ENCODE measurements around the gene CPNE6. TPM values are rescaled to one million over a fixed set of nuclear protein-coding genes. Genes with fewer than 3 reads are reported as not detected.

The CPNE6 gene
- total and polyA plus RNA-seq, 2 of the 13 experiments (the other 11 are each of a cell fraction or from before 2014, with no cell fraction given) = not detected

DNA sequence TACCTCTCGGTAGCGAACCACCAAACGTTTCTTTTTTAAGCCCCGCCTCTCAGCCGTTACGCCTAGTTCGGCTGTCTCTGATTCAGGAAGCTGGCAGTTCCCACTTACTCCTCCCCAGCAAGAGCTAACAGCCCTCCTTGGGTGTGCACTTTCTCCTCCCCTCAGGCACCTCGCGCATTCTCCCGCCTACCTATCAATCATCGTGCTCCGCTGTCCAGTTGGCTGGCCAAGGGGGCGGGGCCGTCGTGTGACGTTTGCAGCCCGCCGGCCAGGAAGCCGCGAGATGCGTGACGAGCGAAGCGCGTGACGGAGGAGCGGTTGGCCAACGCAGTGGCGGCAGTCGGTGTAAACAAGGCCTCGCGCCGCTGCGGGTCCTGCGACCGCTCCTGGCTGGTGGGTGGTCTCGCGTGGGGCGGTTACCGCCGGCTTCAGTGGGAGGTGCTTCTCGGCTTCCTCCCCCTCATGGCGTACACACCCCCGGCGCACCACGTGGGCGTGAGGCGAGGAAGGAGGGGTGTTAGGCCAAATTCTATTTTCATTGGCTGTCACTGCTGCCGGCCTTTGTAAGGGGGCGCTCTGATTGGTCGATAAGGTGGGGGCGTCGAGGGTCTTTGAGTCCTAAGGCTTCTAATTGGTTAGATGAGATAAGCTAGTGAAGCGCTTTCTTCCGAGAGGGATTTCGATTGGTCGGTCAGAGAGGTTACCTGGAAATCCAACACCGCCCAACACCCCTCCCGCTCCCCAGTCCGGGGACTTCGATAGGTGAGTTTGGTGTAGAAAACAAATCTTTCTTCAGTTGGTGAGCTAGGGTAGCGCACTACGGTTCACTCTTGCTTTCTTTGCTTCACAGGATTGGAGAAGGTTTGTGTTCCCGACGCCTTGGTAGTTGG, 43.4 kb downstream of the CPNE6 start, which contains the start of the genes DCAF11 and NRL (continued):
- TF ChIP-seq KLF6 (CRISPR knock-in tag; IDR thresholded peaks at IDR 0.05) (peak; percentile 99), ZNF841 (CRISPR knock-in tag; IDR thresholded peaks at IDR 0.05; ENCODE audit: borderline replicate concordance) (no peak), ZSCAN9 (CRISPR knock-in tag; IDR thresholded peaks at IDR 0.05; ENCODE audit: borderline replicate concordance) (peak; percentile 95), ATAD3A (CRISPR knock-in tag; IDR thresholded peaks at IDR 0.05) (no peak; the same call in 1 of the 2 replicates), HOXA7 (CRISPR knock-in tag; IDR thresholded peaks at IDR 0.05) (no peak), ZNF772 (CRISPR knock-in tag; IDR thresholded peaks at IDR 0.05) (peak; percentile 97), ATRX (CRISPR knock-in tag; IDR thresholded peaks at IDR 0.05; ENCODE audit: borderline replicate concordance) (peak; percentile 39; the same call in 1 of the 2 replicates), ASH2L (IDR thresholded peaks at IDR 0.05; ENCODE audit: insufficient read length, low read depth, low read length) (peak; percentile 86), NCOR1 (IDR thresholded peaks at IDR 0.05; ENCODE audit: borderline replicate concordance, low read length) (peak; percentile 85; the same call in 1 of the 2 replicates), KLF9 (CRISPR knock-in tag; IDR thresholded peaks at IDR 0.05; ENCODE audit: low read depth) (peak; percentile 99), MBNL3 (CRISPR knock-in tag; conservative IDR thresholded peaks at IDR 0.05) (no peak), ZNF891 (CRISPR knock-in tag; IDR thresholded peaks at IDR 0.05) (peak; percentile 71; the same call in 1 of the 2 replicates), NFYB (CRISPR knock-in tag; IDR thresholded peaks at IDR 0.05) (peak; percentile 93), POLR2A (IDR thresholded peaks at IDR 0.05; ENCODE audit: insufficient read depth in 1 of 2, low read depth in 2 of 2, low read length in 2 of 2) (peak in 1 of 2 experiments; percentile 97; a peak in 2 of 4 replicates), ZNF253 (CRISPR knock-in tag; IDR thresholded peaks at IDR 0.05; ENCODE audit: borderline replicate concordance) (no peak), RAD21 (CRISPR knock-in tag; IDR thresholded peaks at IDR 0.05) (peak; percentile 78), ZNF484 (CRISPR knock-in tag; IDR thresholded peaks at IDR 0.05; ENCODE audit: borderline replicate concordance, low read depth) (no peak), NAIF1 (CRISPR knock-in tag; IDR thresholded peaks at IDR 0.05; ENCODE audit: borderline replicate concordance) (peak; percentile 99), ZNF572 (CRISPR knock-in tag; IDR thresholded peaks at IDR 0.05) (peak; percentile 86; the same call in 1 of the 2 replicates), ZBTB20 (CRISPR knock-in tag; IDR thresholded peaks at IDR 0.05; ENCODE audit: borderline replicate concordance, low read depth) (peak; percentile 96), ZBTB38 (CRISPR knock-in tag; IDR thresholded peaks at IDR 0.05) (peak; percentile 95)
- TF ChIP-seq, protein P1, sequence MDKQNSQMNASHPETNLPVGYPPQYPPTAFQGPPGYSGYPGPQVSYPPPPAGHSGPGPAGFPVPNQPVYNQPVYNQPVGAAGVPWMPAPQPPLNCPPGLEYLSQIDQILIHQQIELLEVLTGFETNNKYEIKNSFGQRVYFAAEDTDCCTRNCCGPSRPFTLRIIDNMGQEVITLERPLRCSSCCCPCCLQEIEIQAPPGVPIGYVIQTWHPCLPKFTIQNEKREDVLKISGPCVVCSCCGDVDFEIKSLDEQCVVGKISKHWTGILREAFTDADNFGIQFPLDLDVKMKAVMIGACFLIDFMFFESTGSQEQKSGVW (CRISPR knock-in tag; IDR thresholded peaks at IDR 0.05; ENCODE audit: borderline replicate concordance) = no peak
- TF ChIP-seq, protein P2, sequence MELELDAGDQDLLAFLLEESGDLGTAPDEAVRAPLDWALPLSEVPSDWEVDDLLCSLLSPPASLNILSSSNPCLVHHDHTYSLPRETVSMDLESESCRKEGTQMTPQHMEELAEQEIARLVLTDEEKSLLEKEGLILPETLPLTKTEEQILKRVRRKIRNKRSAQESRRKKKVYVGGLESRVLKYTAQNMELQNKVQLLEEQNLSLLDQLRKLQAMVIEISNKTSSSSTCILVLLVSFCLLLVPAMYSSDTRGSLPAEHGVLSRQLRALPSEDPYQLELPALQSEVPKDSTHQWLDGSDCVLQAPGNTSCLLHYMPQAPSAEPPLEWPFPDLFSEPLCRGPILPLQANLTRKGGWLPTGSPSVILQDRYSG (CRISPR knock-in tag; IDR thresholded peaks at IDR 0.05) = peak; percentile 83
- TF ChIP-seq, protein P3, sequence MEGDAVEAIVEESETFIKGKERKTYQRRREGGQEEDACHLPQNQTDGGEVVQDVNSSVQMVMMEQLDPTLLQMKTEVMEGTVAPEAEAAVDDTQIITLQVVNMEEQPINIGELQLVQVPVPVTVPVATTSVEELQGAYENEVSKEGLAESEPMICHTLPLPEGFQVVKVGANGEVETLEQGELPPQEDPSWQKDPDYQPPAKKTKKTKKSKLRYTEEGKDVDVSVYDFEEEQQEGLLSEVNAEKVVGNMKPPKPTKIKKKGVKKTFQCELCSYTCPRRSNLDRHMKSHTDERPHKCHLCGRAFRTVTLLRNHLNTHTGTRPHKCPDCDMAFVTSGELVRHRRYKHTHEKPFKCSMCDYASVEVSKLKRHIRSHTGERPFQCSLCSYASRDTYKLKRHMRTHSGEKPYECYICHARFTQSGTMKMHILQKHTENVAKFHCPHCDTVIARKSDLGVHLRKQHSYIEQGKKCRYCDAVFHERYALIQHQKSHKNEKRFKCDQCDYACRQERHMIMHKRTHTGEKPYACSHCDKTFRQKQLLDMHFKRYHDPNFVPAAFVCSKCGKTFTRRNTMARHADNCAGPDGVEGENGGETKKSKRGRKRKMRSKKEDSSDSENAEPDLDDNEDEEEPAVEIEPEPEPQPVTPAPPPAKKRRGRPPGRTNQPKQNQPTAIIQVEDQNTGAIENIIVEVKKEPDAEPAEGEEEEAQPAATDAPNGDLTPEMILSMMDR (CRISPR knock-in tag; IDR thresholded peaks at IDR 0.05) = peak; percentile 50
- TF ChIP-seq, protein P4, sequence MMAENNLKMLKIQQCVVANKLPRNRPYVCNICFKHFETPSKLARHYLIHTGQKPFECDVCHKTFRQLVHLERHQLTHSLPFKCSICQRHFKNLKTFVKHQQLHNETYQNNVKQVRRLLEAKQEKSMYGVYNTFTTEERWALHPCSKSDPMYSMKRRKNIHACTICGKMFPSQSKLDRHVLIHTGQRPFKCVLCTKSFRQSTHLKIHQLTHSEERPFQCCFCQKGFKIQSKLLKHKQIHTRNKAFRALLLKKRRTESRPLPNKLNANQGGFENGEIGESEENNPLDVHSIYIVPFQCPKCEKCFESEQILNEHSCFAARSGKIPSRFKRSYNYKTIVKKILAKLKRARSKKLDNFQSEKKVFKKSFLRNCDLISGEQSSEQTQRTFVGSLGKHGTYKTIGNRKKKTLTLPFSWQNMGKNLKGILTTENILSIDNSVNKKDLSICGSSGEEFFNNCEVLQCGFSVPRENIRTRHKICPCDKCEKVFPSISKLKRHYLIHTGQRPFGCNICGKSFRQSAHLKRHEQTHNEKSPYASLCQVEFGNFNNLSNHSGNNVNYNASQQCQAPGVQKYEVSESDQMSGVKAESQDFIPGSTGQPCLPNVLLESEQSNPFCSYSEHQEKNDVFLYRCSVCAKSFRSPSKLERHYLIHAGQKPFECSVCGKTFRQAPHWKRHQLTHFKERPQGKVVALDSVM (CRISPR knock-in tag; IDR thresholded peaks at IDR 0.05) = no peak; the same call in 1 of the 2 replicates

Measured in HepG2 (cell line).